Prostate gland (tissue), 2 donors: ENCODE data around the gene KRTAP3-2.

Experiments used
- POLR2A ChIP-seq: fragments of 450-650 bp; IDR thresholded peaks from one replicate; pipeline ENCODE4 v1.6.1; 2016; ENCODE audit warnings: antibody characterized with exemption, mild to moderate bottlenecking
- TF ChIP-seq, protein P1 (sequence below), 4 experiments: fragments of 200-600 bp in 2 of 4; fragments of 450-650 bp in 2 of 4; sonication (generic) in 2 of 4; IDR thresholded peaks; 1 replicate in 3 of 4; 2 replicates in 1 of 4; pipeline ENCODE4 v1.5.1; 2016 to 2019; ENCODE audit warnings: antibody characterized with exemption in 4 of 4, mild to moderate bottlenecking in 2 of 4, moderate library complexity in 2 of 4

GRCh38 chr17:40981115-40981514 lies 18.6 kb downstream of the KRTAP3-2 start:
- TF ChIP-seq, protein P1, sequence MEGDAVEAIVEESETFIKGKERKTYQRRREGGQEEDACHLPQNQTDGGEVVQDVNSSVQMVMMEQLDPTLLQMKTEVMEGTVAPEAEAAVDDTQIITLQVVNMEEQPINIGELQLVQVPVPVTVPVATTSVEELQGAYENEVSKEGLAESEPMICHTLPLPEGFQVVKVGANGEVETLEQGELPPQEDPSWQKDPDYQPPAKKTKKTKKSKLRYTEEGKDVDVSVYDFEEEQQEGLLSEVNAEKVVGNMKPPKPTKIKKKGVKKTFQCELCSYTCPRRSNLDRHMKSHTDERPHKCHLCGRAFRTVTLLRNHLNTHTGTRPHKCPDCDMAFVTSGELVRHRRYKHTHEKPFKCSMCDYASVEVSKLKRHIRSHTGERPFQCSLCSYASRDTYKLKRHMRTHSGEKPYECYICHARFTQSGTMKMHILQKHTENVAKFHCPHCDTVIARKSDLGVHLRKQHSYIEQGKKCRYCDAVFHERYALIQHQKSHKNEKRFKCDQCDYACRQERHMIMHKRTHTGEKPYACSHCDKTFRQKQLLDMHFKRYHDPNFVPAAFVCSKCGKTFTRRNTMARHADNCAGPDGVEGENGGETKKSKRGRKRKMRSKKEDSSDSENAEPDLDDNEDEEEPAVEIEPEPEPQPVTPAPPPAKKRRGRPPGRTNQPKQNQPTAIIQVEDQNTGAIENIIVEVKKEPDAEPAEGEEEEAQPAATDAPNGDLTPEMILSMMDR (IDR thresholded peaks at IDR 0.05) = no peak
- TF ChIP-seq POLR2A = no peak
